HG03066 (cell line): ENCODE data around the gene POU2F2.
A peak's percentile ranks its signal among the peaks of the same experiment; 100 is the strongest.

ENCODE experiments used
- ATAC-seq: cut with Tn5 transposase; IDR thresholded peaks from one replicate; pipeline ENCODE4 v1.9.1; 2021; ENCODE audit warnings: low read depth; ENCODE audit not compliant: unreplicated experiment

POU2F2 gene

GRCh38 chr19:42086188-42086736, 46.0 kb downstream of the POU2F2 start:
- no peak for ATAC-seq

GRCh38 chr19:42083537-42083936, 48.7 kb downstream of the POU2F2 start:
- ATAC-seq: no peak

- ATAC-seq: no peak
These were observed 50.6 kb downstream of the POU2F2 start for GRCh38 chr19:42081584-42082203.

GRCh38 chr19:42080764-42081375, 51.4 kb downstream of the POU2F2 start:
- ATAC-seq: no peak

- no peak for ATAC-seq
These were observed 52.1 kb downstream of the POU2F2 start for GRCh38 chr19:42079886-42080763.

GRCh38 chr19:42079276-42079669, 53.0 kb downstream of the POU2F2 start:
- ATAC-seq: no peak

GRCh38 chr19:42078538-42079275, 53.5 kb downstream of the POU2F2 start:
- no peak for ATAC-seq

GRCh38 chr19:42078058-42078457, 54.2 kb downstream of the POU2F2 start:
- ATAC-seq: no peak

GRCh38 chr19:42076380-42076944, 55.8 kb downstream of the POU2F2 start:
- no peak for ATAC-seq

- ATAC-seq: peak; percentile 91
These were observed 56.4 kb downstream of the POU2F2 start, which contains the start of gene ZNF574 for GRCh38 chr19:42075616-42076379. TSS of gene ZNF574 (plus strand) at chr19:42076166. CDS start at chr19:42078607, 2,441 bp downstream.

GRCh38 chr19:42075364-42075615, 57.0 kb downstream of the POU2F2 start:
- no peak for ATAC-seq

GRCh38 chr19:42074513-42075363, 57.5 kb downstream of the POU2F2 start:
- no peak for ATAC-seq

- no peak for ATAC-seq
These were observed 61.0 kb downstream of the POU2F2 start for GRCh38 chr19:42071247-42071646.

GRCh38 chr19:42069619-42070351, 62.5 kb downstream of the POU2F2 start, which contains the start of gene GRIK5:
TSS of gene GRIK5 (minus strand) at chr19:42070206. CDS start at chr19:42065770, 4,436 bp downstream.
- no peak for ATAC-seq

- no peak for ATAC-seq
These were observed 63.3 kb downstream of the POU2F2 start for GRCh38 chr19:42068756-42069571.

- no peak for ATAC-seq
These were observed 63.9 kb downstream of the POU2F2 start for GRCh38 chr19:42068361-42068755.

GRCh38 chr19:42067315-42067888, 64.8 kb downstream of the POU2F2 start:
- ATAC-seq: no peak
